ENCODE measurements around the gene AMPD2.

DNA sequence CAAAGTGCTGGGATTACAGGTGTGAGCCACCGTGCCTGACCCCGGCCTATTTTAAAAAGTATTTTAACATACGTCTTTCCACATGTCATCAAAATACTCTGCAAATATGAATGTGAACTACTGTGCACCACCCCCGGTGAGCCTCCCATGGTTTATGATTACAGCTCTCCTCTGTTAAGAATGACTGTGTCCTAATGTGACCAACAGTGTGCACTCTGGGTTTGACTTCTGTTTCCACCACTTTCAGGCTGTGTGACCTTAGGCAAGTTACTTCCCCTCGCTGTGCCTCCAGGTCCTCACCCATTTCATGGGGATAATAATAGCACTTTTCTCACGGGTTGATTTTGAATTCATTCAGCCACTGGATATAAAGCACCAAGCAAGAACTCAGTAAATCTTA is 14.7 kb downstream of the AMPD2 start:
- TF ChIP-seq, protein P1, sequence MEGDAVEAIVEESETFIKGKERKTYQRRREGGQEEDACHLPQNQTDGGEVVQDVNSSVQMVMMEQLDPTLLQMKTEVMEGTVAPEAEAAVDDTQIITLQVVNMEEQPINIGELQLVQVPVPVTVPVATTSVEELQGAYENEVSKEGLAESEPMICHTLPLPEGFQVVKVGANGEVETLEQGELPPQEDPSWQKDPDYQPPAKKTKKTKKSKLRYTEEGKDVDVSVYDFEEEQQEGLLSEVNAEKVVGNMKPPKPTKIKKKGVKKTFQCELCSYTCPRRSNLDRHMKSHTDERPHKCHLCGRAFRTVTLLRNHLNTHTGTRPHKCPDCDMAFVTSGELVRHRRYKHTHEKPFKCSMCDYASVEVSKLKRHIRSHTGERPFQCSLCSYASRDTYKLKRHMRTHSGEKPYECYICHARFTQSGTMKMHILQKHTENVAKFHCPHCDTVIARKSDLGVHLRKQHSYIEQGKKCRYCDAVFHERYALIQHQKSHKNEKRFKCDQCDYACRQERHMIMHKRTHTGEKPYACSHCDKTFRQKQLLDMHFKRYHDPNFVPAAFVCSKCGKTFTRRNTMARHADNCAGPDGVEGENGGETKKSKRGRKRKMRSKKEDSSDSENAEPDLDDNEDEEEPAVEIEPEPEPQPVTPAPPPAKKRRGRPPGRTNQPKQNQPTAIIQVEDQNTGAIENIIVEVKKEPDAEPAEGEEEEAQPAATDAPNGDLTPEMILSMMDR (IDR thresholded peaks at IDR 0.05; ENCODE audit: low read depth, low read length): no peak
- TF ChIP-seq POLR2A (IDR thresholded peaks at IDR 0.05; ENCODE audit: extremely low read depth, insufficient read length) (no peak), MYC (IDR thresholded peaks at IDR 0.05; ENCODE audit: low read depth, low read length) (no peak)
- TF ChIP-seq, protein P2, sequence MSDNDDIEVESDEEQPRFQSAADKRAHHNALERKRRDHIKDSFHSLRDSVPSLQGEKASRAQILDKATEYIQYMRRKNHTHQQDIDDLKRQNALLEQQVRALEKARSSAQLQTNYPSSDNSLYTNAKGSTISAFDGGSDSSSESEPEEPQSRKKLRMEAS (IDR thresholded peaks at IDR 0.05; ENCODE audit: low read depth, low read length): no peak

Measured in NB4 (cell line).